HUES48 (cell line): ENCODE results near the gene HSH2D.
"Not testable (repeated sequence)": the region's sequence is repeated elsewhere in the genome, so short reads cannot be mapped to it uniquely, and the experiment has no call there.

Experiments used
- H3K27ac ChIP-seq: one replicate; pipeline ENCODE4 v1.7.0; 2013; ENCODE audit warnings: low read depth, low read length, inconsistent platforms
- H3K27me3 ChIP-seq: 2 replicates; pipeline ENCODE4 v1.6.1; 2013; ENCODE audit warnings: mild to moderate bottlenecking, low read length; ENCODE audit not compliant: control insufficient read depth, insufficient read depth
- H3K36me3 ChIP-seq: 2 replicates; pipeline ENCODE4 v1.6.1; 2013; ENCODE audit warnings: low read length; ENCODE audit not compliant: control insufficient read depth, insufficient read depth
- H3K4me1 ChIP-seq: 2 replicates; pipeline ENCODE4 v1.6.1; 2013; ENCODE audit warnings: mild to moderate bottlenecking, low read length; ENCODE audit not compliant: control insufficient read depth, insufficient read depth
- H3K4me3 ChIP-seq: 2 replicates; pipeline ENCODE4 v1.5.1; 2013; ENCODE audit warnings: mild to moderate bottlenecking, low read depth, low read length
- H3K9ac ChIP-seq: 2 replicates; pipeline ENCODE4 v1.6.1; 2013; ENCODE audit warnings: mild to moderate bottlenecking, low read depth, low read length, moderate library complexity
- H3K9me3 ChIP-seq: 2 replicates; pipeline ENCODE4 v1.6.1; 2013; ENCODE audit warnings: low read length; ENCODE audit not compliant: control insufficient read depth, insufficient read depth

Gene HSH2D

GRCh38 chr19:16143399-16144215, at the start of gene HSH2D:
TSS of gene HSH2D (plus strand) at chr19:16143685. CDS start at chr19:16148751, 5,066 bp downstream.
- H3K27ac ChIP-seq = no peak within 1 kb of the TSS
- H3K36me3 ChIP-seq = no peaks in the 10 kb centered on the region
- peaks cover 8% of the 10 kb centered on the region; the same call in 1 of the 2 replicates for H3K4me1 ChIP-seq
- no peaks in the 10 kb centered on the region for H3K27me3 ChIP-seq
- H3K9me3 ChIP-seq = no peaks in the 10 kb centered on the region
- no peak within 1 kb of the TSS; the same call in 1 of the 2 replicates for H3K4me3 ChIP-seq
- no peak within 1 kb of the TSS for H3K9ac ChIP-seq

- Histone ChIP-seq H3K9ac (no peak overlapping the region), H3K9me3 (no peaks in the 10 kb centered on the region), H3K27me3 (no peaks in the 10 kb centered on the region), H3K27ac (no peak overlapping the region), H3K36me3 (peaks cover 95% of the 10 kb centered on the region), H3K4me1 (no peaks in the 10 kb centered on the region), H3K4me3 (no peak overlapping the region)
Observed at GRCh38 chr19:16094360-16095070, 49.0 kb upstream of the HSH2D start.

- no peak overlapping the region for H3K4me3 ChIP-seq
- no peaks in the 10 kb centered on the region for H3K27me3 ChIP-seq
- no peak overlapping the region for H3K9ac ChIP-seq
- H3K36me3 ChIP-seq = peaks cover 95% of the 10 kb centered on the region
- H3K4me1 ChIP-seq = no peaks in the 10 kb centered on the region
- no peak overlapping the region for H3K27ac ChIP-seq
- H3K9me3 ChIP-seq = no peaks in the 10 kb centered on the region
Observed at GRCh38 chr19:16095071-16095571, 48.4 kb upstream of the HSH2D start.

GRCh38 chr19:16096280-16096855, 47.1 kb upstream of the HSH2D start:
- Histone ChIP-seq H3K36me3 (peaks cover 95% of the 10 kb centered on the region), H3K27ac (no peak overlapping the region), H3K9ac (no peak overlapping the region), H3K27me3 (no peaks in the 10 kb centered on the region), H3K4me3 (no peak overlapping the region), H3K4me1 (no peaks in the 10 kb centered on the region), H3K9me3 (no peaks in the 10 kb centered on the region)

GRCh38 chr19:16098416-16098768, 45.1 kb upstream of the HSH2D start:
- Histone ChIP-seq H3K9me3 (no peaks in the 10 kb centered on the region), H3K27ac (no peak overlapping the region), H3K4me1 (no peaks in the 10 kb centered on the region), H3K9ac (no peak overlapping the region), H3K27me3 (no peaks in the 10 kb centered on the region), H3K4me3 (no peak overlapping the region), H3K36me3 (peaks cover 95% of the 10 kb centered on the region)

- Histone ChIP-seq H3K36me3 (peaks cover 95% of the 10 kb centered on the region), H3K9ac (no peak overlapping the region), H3K27ac (no peak overlapping the region), H3K4me3 (no peak overlapping the region), H3K9me3 (no peaks in the 10 kb centered on the region), H3K4me1 (no peaks in the 10 kb centered on the region), H3K27me3 (no peaks in the 10 kb centered on the region)
Observed at GRCh38 chr19:16098821-16099220, 44.7 kb upstream of the HSH2D start.

- H3K9ac ChIP-seq, H3K4me3 ChIP-seq, H3K9me3 ChIP-seq, H3K27ac ChIP-seq, H3K27me3 ChIP-seq, H3K4me1 ChIP-seq: not testable (repeated sequence)
- H3K36me3 ChIP-seq = peaks cover 89% of the 10 kb centered on the region
Observed at GRCh38 chr19:16099314-16099965, 44.0 kb upstream of the HSH2D start.

GRCh38 chr19:16100524-16100923, 43.0 kb upstream of the HSH2D start:
- Histone ChIP-seq H3K9ac (no peak overlapping the region), H3K4me1 (no peaks in the 10 kb centered on the region), H3K27ac (no peak overlapping the region), H3K4me3 (no peak overlapping the region), H3K36me3 (peaks cover 78% of the 10 kb centered on the region), H3K9me3 (no peaks in the 10 kb centered on the region), H3K27me3 (no peaks in the 10 kb centered on the region)

- H3K9ac ChIP-seq = no peak overlapping the region
- no peaks in the 10 kb centered on the region for H3K27me3 ChIP-seq
- no peak overlapping the region for H3K4me3 ChIP-seq
- H3K27ac ChIP-seq = no peak overlapping the region
- H3K4me1 ChIP-seq = 0 out of 2 replicates have a peak, but pooled peaks cover 3% of the 10 kb centered on the region
- peaks cover 41% of the 10 kb centered on the region for H3K36me3 ChIP-seq
- no peaks in the 10 kb centered on the region for H3K9me3 ChIP-seq
Observed at GRCh38 chr19:16104722-16105121, 38.8 kb upstream of the HSH2D start.

GRCh38 chr19:16106121-16106520, 37.4 kb upstream of the HSH2D start:
- H3K27ac ChIP-seq = no peak overlapping the region

More at GRCh38 chr19:16106121-16106520, 37.4 kb upstream of the HSH2D start:
- H3K9ac ChIP-seq = no peak overlapping the region
- H3K36me3 ChIP-seq = peaks cover 27% of the 10 kb centered on the region
- H3K4me3 ChIP-seq = no peak overlapping the region
- no peaks in the 10 kb centered on the region for H3K27me3 ChIP-seq
- H3K4me1 ChIP-seq = 0 out of 2 replicates have a peak, but pooled peaks cover 3% of the 10 kb centered on the region
- no peaks in the 10 kb centered on the region for H3K9me3 ChIP-seq
